Stimulated activated memory B cell treated with anti-CD40 and anti-IgM and Interleukin-4, amounts not matched to agents 10 μg/mL and 1 μg/mL and 100 μg/mL, for 72 hours (primary cell): Measurements from ENCODE around the gene FRRS1L.
A peak's percentile ranks its signal among the peaks of the same experiment; 100 is the strongest.

Experiments used
- ATAC-seq: fragments of 150-1000 bp; cut with Tn5 transposase; 2 replicates; pipeline ENCODE4 v1.10.0; 2021
- H3K27ac Mint-ChIP-seq: one replicate; pipeline ENCODE4 v1.8.0; 2022; ENCODE audit warnings: mild to moderate bottlenecking, mixed read lengths
- H3K27me3 Mint-ChIP-seq: one replicate; pipeline ENCODE4 v1.8.0; 2022; ENCODE audit warnings: mixed read lengths
- H3K36me3 Mint-ChIP-seq: one replicate; pipeline ENCODE4 v1.8.0; 2022; ENCODE audit warnings: mixed read lengths
- H3K4me1 Mint-ChIP-seq: one replicate; pipeline ENCODE4 v1.8.0; 2022; ENCODE audit warnings: mixed read lengths
- H3K4me3 Mint-ChIP-seq: one replicate; pipeline ENCODE4 v1.8.0; 2022; ENCODE audit warnings: mild to moderate bottlenecking, moderate library complexity, mixed read lengths
- H3K9me3 Mint-ChIP-seq: one replicate; pipeline ENCODE4 v1.8.0; 2022; ENCODE audit warnings: mixed read lengths

FRRS1L gene

GRCh38 chr9:109186857-109187520 is 19.9 kb upstream of the FRRS1L start:
- Mint-ChIP-seq H3K36me3 (no peaks in the 10 kb centered on the region), H3K4me1 (peaks cover 6% of the 10 kb centered on the region), H3K4me3 (no peak overlapping the region), H3K27me3 (no peaks in the 10 kb centered on the region), H3K27ac (no peak overlapping the region), H3K9me3 (no peaks in the 10 kb centered on the region)
- ATAC-seq = no peak

GRCh38 chr9:109182940-109183798 is 16.1 kb upstream of the FRRS1L start:
- Mint-ChIP-seq H3K4me3 (no peak overlapping the region), H3K27me3 (peaks cover 16% of the 10 kb centered on the region), H3K4me1 (peaks cover 6% of the 10 kb centered on the region), H3K9me3 (no peaks in the 10 kb centered on the region), H3K27ac (no peak overlapping the region), H3K36me3 (no peaks in the 10 kb centered on the region)
- ATAC-seq = peak; percentile 53

GRCh38 chr9:109182550-109182939 is 15.5 kb upstream of the FRRS1L start:
- Mint-ChIP-seq H3K27ac (no peak overlapping the region), H3K36me3 (no peaks in the 10 kb centered on the region)

GRCh38 chr9:109181284-109181683 is 14.2 kb upstream of the FRRS1L start:
- Mint-ChIP-seq H3K36me3 (no peaks in the 10 kb centered on the region), H3K9me3 (no peaks in the 10 kb centered on the region), H3K27me3 (peaks cover 16% of the 10 kb centered on the region), H3K27ac (no peak overlapping the region), H3K4me1 (peaks cover 6% of the 10 kb centered on the region), H3K4me3 (no peak overlapping the region)
- ATAC-seq = no peak

More at GRCh38 chr9:109182550-109182939, 15.5 kb upstream of the FRRS1L start:
- H3K27me3 Mint-ChIP-seq = peaks cover 16% of the 10 kb centered on the region
- peaks cover 6% of the 10 kb centered on the region for H3K4me1 Mint-ChIP-seq
- no peak overlapping the region for H3K4me3 Mint-ChIP-seq
- no peak for ATAC-seq
- H3K9me3 Mint-ChIP-seq = no peaks in the 10 kb centered on the region

- ATAC-seq = no peak
- Mint-ChIP-seq H3K36me3 (no peaks in the 10 kb centered on the region), H3K9me3 (no peaks in the 10 kb centered on the region), H3K4me1 (no peaks in the 10 kb centered on the region), H3K4me3 (no peak overlapping the region), H3K27ac (no peak overlapping the region), H3K27me3 (peaks cover 16% of the 10 kb centered on the region)
These were observed 12.9 kb upstream of the FRRS1L start for GRCh38 chr9:109179801-109180523.

GRCh38 chr9:109176963-109177362 is 9.9 kb upstream of the FRRS1L start:
- H3K27ac Mint-ChIP-seq = no peak overlapping the region
- ATAC-seq = no peak
- no peaks in the 10 kb centered on the region for H3K36me3 Mint-ChIP-seq
- H3K9me3 Mint-ChIP-seq = no peaks in the 10 kb centered on the region
- H3K27me3 Mint-ChIP-seq = peaks cover 19% of the 10 kb centered on the region
- no peak overlapping the region for H3K4me3 Mint-ChIP-seq
- no peaks in the 10 kb centered on the region for H3K4me1 Mint-ChIP-seq

- no peak overlapping the region for H3K4me3 Mint-ChIP-seq
- H3K27me3 Mint-ChIP-seq = peaks cover 25% of the 10 kb centered on the region
- H3K4me1 Mint-ChIP-seq = no peaks in the 10 kb centered on the region
- ATAC-seq = no peak
- no peaks in the 10 kb centered on the region for H3K9me3 Mint-ChIP-seq
- H3K36me3 Mint-ChIP-seq = no peaks in the 10 kb centered on the region
- no peak overlapping the region for H3K27ac Mint-ChIP-seq
These were observed 9.3 kb upstream of the FRRS1L start for GRCh38 chr9:109176386-109176785.

GRCh38 chr9:109172935-109173334 is 5.9 kb upstream of the FRRS1L start:
- Mint-ChIP-seq H3K27ac (no peak overlapping the region), H3K36me3 (no peaks in the 10 kb centered on the region)

GRCh38 chr9:109171926-109172325 is 4.9 kb upstream of the FRRS1L start:
- no peaks in the 10 kb centered on the region for H3K36me3 Mint-ChIP-seq
- H3K9me3 Mint-ChIP-seq = no peaks in the 10 kb centered on the region
- no peak for ATAC-seq
- no peak overlapping the region for H3K4me3 Mint-ChIP-seq
- H3K4me1 Mint-ChIP-seq = peaks cover 6% of the 10 kb centered on the region
- H3K27me3 Mint-ChIP-seq = peaks cover 50% of the 10 kb centered on the region
- H3K27ac Mint-ChIP-seq = no peak overlapping the region

More at GRCh38 chr9:109172935-109173334, 5.9 kb upstream of the FRRS1L start:
- Mint-ChIP-seq H3K9me3 (no peaks in the 10 kb centered on the region), H3K4me3 (no peak overlapping the region), H3K27me3 (peaks cover 40% of the 10 kb centered on the region), H3K4me1 (no peaks in the 10 kb centered on the region)
- ATAC-seq = no peak

GRCh38 chr9:109168170-109168569 is 1.1 kb upstream of the FRRS1L start:
- Mint-ChIP-seq H3K9me3 (no peaks in the 10 kb centered on the region), H3K36me3 (no peaks in the 10 kb centered on the region), H3K4me1 (peaks cover 13% of the 10 kb centered on the region), H3K27me3 (peaks cover 61% of the 10 kb centered on the region), H3K4me3 (no peak overlapping the region), H3K27ac (no peak overlapping the region)
- no peak for ATAC-seq

GRCh38 chr9:109167716-109168115 is 667 bp upstream of the FRRS1L start:
- Mint-ChIP-seq H3K27me3 (peaks cover 61% of the 10 kb centered on the region), H3K27ac (no peak overlapping the region), H3K4me3 (no peak overlapping the region), H3K4me1 (peaks cover 13% of the 10 kb centered on the region), H3K36me3 (no peaks in the 10 kb centered on the region), H3K9me3 (no peaks in the 10 kb centered on the region)
- no peak for ATAC-seq

- H3K36me3 Mint-ChIP-seq = no peaks in the 10 kb centered on the region
These were observed 778 bp downstream of the FRRS1L start for GRCh38 chr9:109166171-109166770.

GRCh38 chr9:109164042-109164441 is 3.0 kb downstream of the FRRS1L start:
- no peak overlapping the region for H3K4me3 Mint-ChIP-seq
- H3K27ac Mint-ChIP-seq = no peak overlapping the region
- H3K4me1 Mint-ChIP-seq = peaks cover 13% of the 10 kb centered on the region
- ATAC-seq = no peak
- no peaks in the 10 kb centered on the region for H3K9me3 Mint-ChIP-seq
- peaks cover 53% of the 10 kb centered on the region for H3K27me3 Mint-ChIP-seq
- H3K36me3 Mint-ChIP-seq = no peaks in the 10 kb centered on the region

More at GRCh38 chr9:109166171-109166770, 778 bp downstream of the FRRS1L start:
- Mint-ChIP-seq H3K9me3 (no peaks in the 10 kb centered on the region), H3K4me1 (peaks cover 13% of the 10 kb centered on the region), H3K27me3 (peaks cover 57% of the 10 kb centered on the region), H3K27ac (no peak overlapping the region), H3K4me3 (no peak overlapping the region)
- ATAC-seq = no peak

GRCh38 chr9:109163194-109163593 is 3.9 kb downstream of the FRRS1L start:
- Mint-ChIP-seq H3K27ac (no peak overlapping the region), H3K36me3 (no peaks in the 10 kb centered on the region), H3K4me3 (no peak overlapping the region), H3K9me3 (no peaks in the 10 kb centered on the region), H3K4me1 (peaks cover 13% of the 10 kb centered on the region), H3K27me3 (peaks cover 46% of the 10 kb centered on the region)
- no peak for ATAC-seq

- no peak overlapping the region for H3K4me3 Mint-ChIP-seq
These were observed 4.4 kb downstream of the FRRS1L start for GRCh38 chr9:109162677-109163076.

More at GRCh38 chr9:109162677-109163076, 4.4 kb downstream of the FRRS1L start:
- Mint-ChIP-seq H3K4me1 (peaks cover 13% of the 10 kb centered on the region), H3K27me3 (peaks cover 41% of the 10 kb centered on the region), H3K36me3 (no peaks in the 10 kb centered on the region), H3K27ac (no peak overlapping the region), H3K9me3 (no peaks in the 10 kb centered on the region)
- no peak for ATAC-seq
